ENCODE data around the gene TMCC1. TPM values are rescaled to one million over a fixed set of nuclear protein-coding genes. Genes with fewer than 3 reads are reported as not detected.
"Not testable (repeated sequence)": the region's sequence is repeated elsewhere in the genome, so short reads cannot be mapped to it uniquely, and the experiment has no call there.

The TMCC1 gene
- total RNA-seq, 2 experiments from 2014 or later = 15.2 TPM

DNA sequence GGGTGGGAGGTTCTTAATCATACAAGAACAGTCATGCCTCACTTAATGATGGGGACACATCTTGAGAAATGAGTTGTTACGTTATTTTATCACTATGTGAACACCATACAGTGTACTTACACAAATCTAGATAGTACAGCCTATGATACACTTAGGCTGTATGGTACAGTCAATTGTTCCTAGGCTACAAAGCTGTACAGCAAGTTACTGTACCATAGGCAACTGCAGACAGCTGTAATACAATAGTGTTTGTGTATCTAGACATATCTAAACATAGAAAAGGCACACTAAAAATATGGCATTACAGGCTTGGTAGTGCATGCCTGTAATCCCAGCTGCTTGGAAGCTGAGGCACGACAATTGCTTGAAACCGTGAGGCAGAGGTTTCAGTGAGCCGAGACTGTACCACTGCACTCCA is 231.3 kb downstream of the TMCC1 start:
- Mint-ChIP-seq H3K36me3 (no peaks in the 10 kb centered on the region), H3K4me1 (peaks cover 15% of the 10 kb centered on the region), H3K27ac (no peak overlapping the region), H3K4me3 (no peak overlapping the region), H3K9me3 (no peaks in the 10 kb centered on the region), H3K27me3 (no peaks in the 10 kb centered on the region)
- no peak for DNase-seq

- Mint-ChIP-seq H3K27me3 (no peaks in the 10 kb centered on the region), H3K27ac (no peak overlapping the region), H3K9me3 (no peaks in the 10 kb centered on the region), H3K36me3 (no peaks in the 10 kb centered on the region), H3K4me3 (no peak overlapping the region), H3K4me1 (peaks cover 15% of the 10 kb centered on the region)
- DNase-seq = no peak
Observed at GRCh38 chr3:129661766-129662165, 231.7 kb downstream of the TMCC1 start.

GRCh38 chr3:129658110-129658843 is 235.2 kb downstream of the TMCC1 start:
- no peaks in the 10 kb centered on the region for H3K27me3 Mint-ChIP-seq
- no peak overlapping the region for H3K27ac Mint-ChIP-seq
- H3K9me3 Mint-ChIP-seq = no peaks in the 10 kb centered on the region
- peaks cover 1% of the 10 kb centered on the region for H3K36me3 Mint-ChIP-seq
- H3K4me1 Mint-ChIP-seq = peaks cover 13% of the 10 kb centered on the region
- DNase-seq = no peak
- no peak overlapping the region for H3K4me3 Mint-ChIP-seq

DNA sequence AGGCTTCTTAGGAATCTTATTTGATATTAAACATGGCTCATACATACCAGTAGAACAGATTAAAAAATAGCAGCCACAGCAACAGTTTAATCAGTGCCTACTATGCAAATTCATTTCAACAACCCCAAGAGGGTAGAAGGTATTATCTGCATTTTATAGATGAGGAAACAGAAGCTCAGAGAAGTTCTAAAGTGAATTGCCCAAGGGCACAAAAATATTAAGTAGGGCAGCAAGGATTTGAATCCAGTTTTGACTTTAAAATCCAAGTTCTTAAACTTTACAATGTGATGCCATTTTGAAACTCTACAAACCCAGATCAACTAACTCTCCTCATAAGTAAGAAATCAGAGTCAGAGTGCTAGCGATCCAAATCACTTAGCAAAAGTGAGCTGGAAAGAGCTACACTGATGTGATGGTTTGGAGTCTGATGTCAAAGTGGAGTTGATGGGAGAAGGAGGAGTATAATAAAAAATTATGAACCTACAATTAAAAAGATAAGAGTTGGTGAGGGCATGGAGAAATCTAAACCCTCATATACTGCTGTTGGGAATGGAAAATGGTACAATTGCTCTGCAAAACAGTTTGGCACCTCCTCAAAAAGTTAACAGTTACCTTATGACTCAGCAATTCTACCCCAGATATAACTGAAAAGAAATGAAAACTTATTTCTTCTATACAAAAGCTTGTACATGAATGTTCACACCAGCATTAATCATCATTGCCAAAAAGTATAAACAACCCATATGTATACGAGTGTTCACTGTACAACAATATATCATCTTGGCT is 236.1 kb downstream of the TMCC1 start:
- DNase-seq = no peak
- Mint-ChIP-seq H3K4me3 (no peak overlapping the region), H3K4me1 (peaks cover 13% of the 10 kb centered on the region), H3K36me3 (peaks cover 1% of the 10 kb centered on the region), H3K9me3 (no peaks in the 10 kb centered on the region), H3K27me3 (no peaks in the 10 kb centered on the region), H3K27ac (no peak overlapping the region)

- H3K27me3 Mint-ChIP-seq = no peaks in the 10 kb centered on the region
- no peaks in the 10 kb centered on the region for H3K9me3 Mint-ChIP-seq
- H3K27ac Mint-ChIP-seq = no peak overlapping the region
- H3K36me3 Mint-ChIP-seq = peaks cover 1% of the 10 kb centered on the region
- H3K4me3 Mint-ChIP-seq = no peak overlapping the region
- peaks cover 13% of the 10 kb centered on the region for H3K4me1 Mint-ChIP-seq
- no peak for DNase-seq
Observed at GRCh38 chr3:129656659-129657247, 236.8 kb downstream of the TMCC1 start.

DNA sequence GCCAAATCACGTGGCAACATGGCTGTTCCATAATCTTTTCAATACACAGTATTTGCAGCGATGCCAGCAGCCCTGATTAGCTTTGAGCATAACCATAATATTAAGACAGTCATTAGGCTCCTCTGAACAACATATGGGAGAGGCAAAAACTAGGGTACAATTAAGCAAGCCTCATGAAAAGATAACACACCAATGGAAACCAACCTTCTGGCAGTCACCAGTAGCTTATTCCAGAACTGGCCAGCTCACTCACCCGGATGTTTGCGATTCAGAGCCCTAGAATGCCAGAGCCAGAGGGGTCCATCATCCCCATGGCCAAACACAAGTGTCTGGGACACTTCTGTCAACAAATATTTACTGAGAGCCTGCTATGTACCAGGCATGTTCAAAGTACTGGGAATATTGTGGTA is 238.2 kb downstream of the TMCC1 start:
- no peaks in the 10 kb centered on the region for H3K9me3 Mint-ChIP-seq
- H3K4me1 Mint-ChIP-seq = peaks cover 13% of the 10 kb centered on the region
- no peak for DNase-seq
- H3K27me3 Mint-ChIP-seq = no peaks in the 10 kb centered on the region
- H3K27ac Mint-ChIP-seq = no peak overlapping the region
- peaks cover 1% of the 10 kb centered on the region for H3K36me3 Mint-ChIP-seq
- H3K4me3 Mint-ChIP-seq = no peak overlapping the region

DNA sequence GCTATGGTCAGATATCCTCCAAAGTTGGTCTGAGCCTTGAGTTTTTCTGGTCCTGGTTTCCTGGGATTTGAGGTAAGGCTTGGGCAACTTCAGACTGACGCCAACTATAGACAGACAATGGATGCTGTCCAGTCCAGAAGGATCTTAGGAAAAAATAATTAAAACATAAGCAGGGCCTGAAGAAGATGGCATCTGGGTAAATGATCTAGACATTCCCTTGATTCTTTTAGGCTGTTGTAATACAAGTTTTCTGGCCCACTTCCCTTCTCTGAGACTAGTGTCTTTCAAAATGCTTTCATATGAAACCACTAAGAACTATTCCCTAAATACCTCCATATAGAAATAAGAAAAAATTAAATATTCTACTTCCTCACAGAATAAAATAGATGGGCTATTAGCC is 239.4 kb downstream of the TMCC1 start:
- Mint-ChIP-seq H3K27ac (no peak overlapping the region), H3K4me3 (no peak overlapping the region), H3K4me1 (peaks cover 15% of the 10 kb centered on the region), H3K27me3 (no peaks in the 10 kb centered on the region), H3K9me3 (no peaks in the 10 kb centered on the region), H3K36me3 (peaks cover 1% of the 10 kb centered on the region)
- DNase-seq = no peak

- Mint-ChIP-seq H3K4me3 (no peak overlapping the region), H3K36me3 (peaks cover 1% of the 10 kb centered on the region), H3K4me1 (peaks cover 8% of the 10 kb centered on the region), H3K27ac (no peak overlapping the region), H3K27me3 (no peaks in the 10 kb centered on the region), H3K9me3 (no peaks in the 10 kb centered on the region)
- no peak for DNase-seq
Observed at GRCh38 chr3:129653019-129653418, 240.5 kb downstream of the TMCC1 start.

GRCh38 chr3:129651435-129652202 is 241.9 kb downstream of the TMCC1 start:
- Mint-ChIP-seq H3K4me1 (peaks cover 2% of the 10 kb centered on the region), H3K27ac (no peak overlapping the region), H3K36me3 (peaks cover 1% of the 10 kb centered on the region), H3K9me3 (no peaks in the 10 kb centered on the region), H3K27me3 (no peaks in the 10 kb centered on the region), H3K4me3 (no peak overlapping the region)
- no peak for DNase-seq

GRCh38 chr3:129650256-129650872 is 243.1 kb downstream of the TMCC1 start:
- Mint-ChIP-seq H3K36me3 (peaks cover 1% of the 10 kb centered on the region), H3K27me3 (no peaks in the 10 kb centered on the region), H3K4me1 (peaks cover 2% of the 10 kb centered on the region), H3K4me3 (no peak overlapping the region), H3K27ac (no peak overlapping the region), H3K9me3 (no peaks in the 10 kb centered on the region)
- DNase-seq = peak; percentile 51

DNA sequence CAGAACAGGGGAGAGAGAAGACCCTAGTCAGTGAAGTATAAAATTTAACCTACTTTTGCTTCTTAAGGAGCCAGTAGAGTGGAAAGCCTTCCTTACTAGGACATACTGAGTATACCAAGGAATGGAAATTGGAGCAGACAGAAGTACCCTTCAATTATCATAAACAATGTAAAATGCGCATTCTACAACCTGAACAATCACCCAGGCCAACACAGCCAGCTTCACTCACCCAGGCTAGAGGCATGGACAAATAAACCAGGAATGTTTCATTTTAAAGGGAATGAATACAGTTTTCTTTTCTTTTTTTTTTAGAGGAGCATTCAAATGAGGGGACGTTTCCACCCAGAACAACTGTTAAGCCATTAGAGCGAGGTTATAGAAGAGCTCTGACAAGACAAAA is 245.1 kb downstream of the TMCC1 start:
- no peak for DNase-seq
- Mint-ChIP-seq H3K27ac (no peak overlapping the region), H3K4me1 (peaks cover 2% of the 10 kb centered on the region), H3K9me3 (no peaks in the 10 kb centered on the region), H3K4me3 (no peak overlapping the region), H3K27me3 (no peaks in the 10 kb centered on the region), H3K36me3 (no peaks in the 10 kb centered on the region)

- Mint-ChIP-seq H3K27ac (no peak overlapping the region), H3K36me3 (no peaks in the 10 kb centered on the region), H3K4me1 (peaks cover 2% of the 10 kb centered on the region), H3K4me3 (no peak overlapping the region), H3K9me3 (no peaks in the 10 kb centered on the region), H3K27me3 (no peaks in the 10 kb centered on the region)
- DNase-seq = no peak
Observed at GRCh38 chr3:129645286-129645685, 248.2 kb downstream of the TMCC1 start.

GRCh38 chr3:129644836-129645235 is 248.7 kb downstream of the TMCC1 start:
- DNase-seq = no peak
- Mint-ChIP-seq H3K27ac (no peak overlapping the region), H3K9me3 (no peaks in the 10 kb centered on the region), H3K4me1 (no peaks in the 10 kb centered on the region), H3K36me3 (no peaks in the 10 kb centered on the region), H3K4me3 (no peak overlapping the region), H3K27me3 (no peaks in the 10 kb centered on the region)

DNA sequence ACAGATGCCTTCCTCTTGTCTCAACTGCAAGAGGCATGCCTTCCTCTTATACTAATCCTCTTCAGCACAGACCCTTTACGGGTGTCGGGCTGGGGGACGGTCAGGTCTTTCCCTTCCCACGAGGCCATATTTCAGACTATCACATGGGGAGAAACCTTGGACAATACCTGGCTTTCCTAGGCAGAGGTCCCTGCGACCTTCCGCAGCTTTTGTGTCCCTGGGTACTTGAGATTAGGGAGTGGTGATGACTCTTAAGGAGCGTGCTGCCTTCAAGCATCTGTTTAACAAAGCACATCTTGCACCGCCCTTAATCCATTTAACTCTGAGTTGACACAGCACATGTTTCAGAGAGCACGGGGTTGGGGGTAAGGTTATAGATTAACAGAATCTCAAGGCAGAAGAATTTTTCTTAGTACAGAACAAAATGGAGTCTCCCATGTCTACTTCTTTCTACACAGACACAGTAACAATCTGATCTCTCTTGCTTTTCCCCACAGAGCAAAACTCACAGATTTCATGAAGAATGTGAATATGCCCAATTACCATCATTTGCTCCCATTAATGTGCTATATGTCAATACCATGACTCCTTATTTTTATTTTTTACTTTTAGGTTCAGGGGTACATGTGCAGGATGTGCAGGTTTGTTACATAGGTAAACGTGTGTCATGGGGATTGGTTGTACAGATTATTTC is 251.8 kb downstream of the TMCC1 start:
- not testable (repeated sequence) for H3K4me1 Mint-ChIP-seq, H3K27me3 Mint-ChIP-seq, H3K9me3 Mint-ChIP-seq, DNase-seq, H3K4me3 Mint-ChIP-seq, H3K36me3 Mint-ChIP-seq
- H3K27ac Mint-ChIP-seq = peak overlapping the region; percentile 25
